ENCODE measurements around the gene DCC. TPM values are rescaled to one million over a fixed set of nuclear protein-coding genes. Genes with fewer than 3 reads are reported as not detected.

Gene DCC
- total and polyA plus RNA-seq, 2 experiments from 2014 or later, result 0.53 to 0.73 TPM

GRCh38 chr18:53385889-53386288 is 1045.9 kb downstream of the DCC start (continued):
- TF ChIP-seq STAT1 (IDR thresholded peaks at IDR 0.05; ENCODE audit: unreplicated experiment) (no peak), ZNF114 (CRISPR knock-in tag; IDR thresholded peaks at IDR 0.05) (no peak), JUNB (IDR thresholded peaks at IDR 0.05; ENCODE audit: unreplicated experiment) (no peak), ETS1 (IDR thresholded peaks at IDR 0.05) (no peak), CREB1 (CRISPR knock-in tag; IDR thresholded peaks at IDR 0.05; ENCODE audit: low read depth) (no peak)

- H3K27ac Mint-ChIP-seq, result no peak overlapping the region; the same call in 1 of the 2 replicates
- no peaks in the 10 kb centered on the region for H3K9me3 Mint-ChIP-seq
- TF ChIP-seq POLR2AphosphoS5 (IDR thresholded peaks at IDR 0.05; ENCODE audit: low read depth), result no peak
- no peak for TF ChIP-seq CTCF (conservative IDR thresholded peaks at IDR 0.05; ENCODE audit: low read depth in 2 of 2)
- TF ChIP-seq ETS1 (IDR thresholded peaks at IDR 0.05), result no peak
- TF ChIP-seq CREB1 (CRISPR knock-in tag; IDR thresholded peaks at IDR 0.05; ENCODE audit: low read depth), result no peak
- no peak for TF ChIP-seq JUNB (IDR thresholded peaks at IDR 0.05; ENCODE audit: unreplicated experiment)
- no peak for TF ChIP-seq ZNF331 (CRISPR knock-in tag; IDR thresholded peaks at IDR 0.05; ENCODE audit: low read depth)
- no peak for TF ChIP-seq EZH2phosphoT487 (IDR thresholded peaks at IDR 0.05; ENCODE audit: unreplicated experiment)
- no peak for TF ChIP-seq EZH2 (IDR thresholded peaks at IDR 0.05; ENCODE audit: low read depth, unreplicated experiment)
- Histone ChIP-seq H3K4me2 (no peak overlapping the region), H4K20me1 (replicated peaks; ENCODE audit: insufficient read depth) (no peaks in the 10 kb centered on the region), H3K4me1 (ENCODE audit: insufficient read depth) (no peaks in the 10 kb centered on the region), H2AFZ (0 out of 2 replicates have a peak overlapping the region, but pooled peaks have one; percentile 30), H3K27me3 (ENCODE audit: insufficient read depth) (no peaks in the 10 kb centered on the region), H3K79me2 (replicated peaks; ENCODE audit: insufficient read depth) (no peaks in the 10 kb centered on the region), H3K4me3 (no peak overlapping the region), H3K9me2 (ENCODE audit: insufficient read depth) (no peaks in the 10 kb centered on the region), H3K36me3 (ENCODE audit: insufficient read depth) (no peaks in the 10 kb centered on the region), H3F3A (replicated peaks; ENCODE audit: low read depth) (no peaks in the 10 kb centered on the region), H3K27ac (ENCODE audit: low read depth) (no peak overlapping the region)
- H3K4me1 Mint-ChIP-seq, result peaks cover 9% of the 10 kb centered on the region
- H3K4me3 Mint-ChIP-seq, result no peak overlapping the region
- ATAC-seq, result no peak
- DNase-seq (ENCODE audit: low spot score), result no peak
- no peaks in the 10 kb centered on the region for H3K27me3 Mint-ChIP-seq (ENCODE audit: insufficient read depth, low read depth, poor library complexity)
- H3K36me3 Mint-ChIP-seq (ENCODE audit: low read depth), result no peaks in the 10 kb centered on the region
Measured at GRCh38 chr18:53387581-53387980, 1047.6 kb downstream of the DCC start.

- ATAC-seq, result no peak
- Histone ChIP-seq H3K27me3 (ENCODE audit: insufficient read depth) (no peaks in the 10 kb centered on the region), H3K4me2 (no peak overlapping the region), H3K27ac (ENCODE audit: low read depth) (no peak overlapping the region), H2AFZ (no peak overlapping the region), H3K79me2 (replicated peaks; ENCODE audit: insufficient read depth) (no peaks in the 10 kb centered on the region), H3K4me3 (no peak overlapping the region), H3K36me3 (ENCODE audit: insufficient read depth) (no peaks in the 10 kb centered on the region), H4K20me1 (replicated peaks; ENCODE audit: insufficient read depth) (no peaks in the 10 kb centered on the region), H3F3A (replicated peaks; ENCODE audit: low read depth) (no peaks in the 10 kb centered on the region), H3K4me1 (ENCODE audit: insufficient read depth) (no peaks in the 10 kb centered on the region), H3K9me2 (ENCODE audit: insufficient read depth) (no peaks in the 10 kb centered on the region)
- Mint-ChIP-seq H3K27ac (no peak overlapping the region), H3K27me3 (ENCODE audit: insufficient read depth, low read depth, poor library complexity) (no peaks in the 10 kb centered on the region), H3K4me3 (no peak overlapping the region), H3K9me3 (no peaks in the 10 kb centered on the region), H3K4me1 (peaks cover 4% of the 10 kb centered on the region; the same call in 2 of the 3 replicates), H3K36me3 (ENCODE audit: low read depth) (no peaks in the 10 kb centered on the region)
- no peak for DNase-seq (ENCODE audit: low spot score)
- TF ChIP-seq ETS1 (IDR thresholded peaks at IDR 0.05) (no peak), ZNF114 (CRISPR knock-in tag; IDR thresholded peaks at IDR 0.05) (no peak), REST (IDR thresholded peaks at IDR 0.05; ENCODE audit: unreplicated experiment) (no peak)
Measured at GRCh38 chr18:53402670-53403069, 1062.7 kb downstream of the DCC start.

Measured in GM23338 (cell line).